Islet precursor cell (in vitro differentiated cells): ENCODE data around the gene CNKSR2.
"Not testable (repeated sequence)": the region's sequence is repeated elsewhere in the genome, so short reads cannot be mapped to it uniquely, and the experiment has no call there.

ENCODE experiments used
- DNase-seq: peaks from one replicate; pipeline ENCODE4 v3.0.0-alpha.2; 2018

The CNKSR2 gene

DNA sequence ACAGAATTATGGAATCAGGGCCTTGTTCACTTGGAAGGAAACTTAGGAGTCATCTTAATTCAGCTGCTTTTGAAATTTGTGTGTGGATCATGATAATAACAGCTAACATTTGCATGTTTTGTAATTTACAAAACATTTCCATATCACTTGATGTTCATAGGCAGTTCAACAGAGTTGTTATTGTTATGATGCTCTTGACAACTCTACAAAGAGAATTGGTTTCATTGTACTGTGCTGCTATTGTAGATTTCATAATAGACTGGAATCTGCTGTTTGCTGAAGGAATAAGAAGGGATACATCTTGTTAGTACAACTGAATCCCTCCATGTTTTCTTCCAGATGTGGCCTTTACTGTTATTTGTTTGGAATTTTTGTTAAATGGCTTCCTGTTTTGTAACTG is 83.5 kb downstream of the CNKSR2 start:
- no peak for DNase-seq

DNA sequence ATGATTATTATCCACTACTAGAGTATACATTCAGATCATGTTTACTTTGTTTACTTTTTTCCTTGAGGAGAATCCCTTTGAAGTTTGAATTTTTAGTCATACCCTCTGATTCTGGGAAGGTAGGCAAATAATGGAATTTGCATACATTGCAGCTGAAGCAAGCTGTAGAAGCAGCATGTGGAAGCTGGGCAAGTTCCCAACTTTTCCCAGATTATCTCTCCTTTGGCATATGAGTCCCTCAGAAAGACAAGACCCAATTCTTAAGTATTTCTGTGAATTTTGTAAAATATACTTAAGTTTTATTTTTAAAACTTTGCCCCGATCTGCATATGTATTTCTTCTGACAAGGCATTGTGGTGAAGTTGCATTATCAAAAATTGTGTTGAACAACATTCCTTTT is 94.9 kb downstream of the CNKSR2 start:
- no peak for DNase-seq

DNA sequence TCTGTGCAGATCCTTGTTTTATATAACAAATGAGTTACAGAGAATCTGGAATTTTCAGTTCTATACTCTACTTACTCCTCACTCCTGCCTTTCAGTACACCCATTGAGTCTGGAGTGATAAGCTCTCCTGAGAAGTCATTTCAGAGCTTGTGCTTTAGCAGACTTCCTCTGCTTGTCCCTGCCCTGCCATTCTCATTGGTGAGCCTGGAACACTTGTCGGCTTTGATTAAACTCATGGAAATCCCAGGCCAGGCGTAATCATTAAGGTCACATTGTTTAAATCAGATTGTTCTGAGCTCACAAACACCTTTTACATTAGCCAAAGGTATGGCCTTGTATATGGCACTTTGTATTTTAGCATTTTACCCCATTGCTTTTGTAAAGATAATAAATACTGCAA is 102.7 kb downstream of the CNKSR2 start:
- no peak for DNase-seq

DNA sequence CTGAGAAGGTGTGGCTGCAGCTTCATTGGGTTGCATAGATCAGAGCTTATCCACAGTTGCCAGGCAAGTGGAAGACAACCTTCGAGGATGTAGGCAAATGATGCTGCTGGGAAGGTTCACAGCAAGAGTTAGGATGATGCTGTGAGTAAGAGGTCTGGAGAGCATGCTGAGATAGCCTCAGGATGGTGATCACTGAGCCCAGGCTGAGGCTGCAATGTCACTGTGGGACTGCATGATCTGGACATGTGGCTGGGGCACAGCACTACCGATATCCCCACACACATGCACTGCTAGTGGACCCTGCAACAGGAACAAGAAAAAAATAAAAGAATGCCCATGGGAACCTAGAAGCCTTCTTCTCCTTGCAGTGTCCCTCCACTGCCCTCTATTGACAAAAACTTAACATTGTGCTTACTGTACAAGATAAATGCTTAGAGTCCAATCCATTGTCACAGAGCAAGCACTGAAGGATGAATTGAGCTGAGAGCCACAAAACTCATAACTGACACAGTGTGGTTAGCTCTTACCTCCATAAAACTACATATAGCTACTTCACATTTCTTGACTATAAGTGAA is 105.6 kb downstream of the CNKSR2 start:
- DNase-seq = peak; percentile 51

DNA sequence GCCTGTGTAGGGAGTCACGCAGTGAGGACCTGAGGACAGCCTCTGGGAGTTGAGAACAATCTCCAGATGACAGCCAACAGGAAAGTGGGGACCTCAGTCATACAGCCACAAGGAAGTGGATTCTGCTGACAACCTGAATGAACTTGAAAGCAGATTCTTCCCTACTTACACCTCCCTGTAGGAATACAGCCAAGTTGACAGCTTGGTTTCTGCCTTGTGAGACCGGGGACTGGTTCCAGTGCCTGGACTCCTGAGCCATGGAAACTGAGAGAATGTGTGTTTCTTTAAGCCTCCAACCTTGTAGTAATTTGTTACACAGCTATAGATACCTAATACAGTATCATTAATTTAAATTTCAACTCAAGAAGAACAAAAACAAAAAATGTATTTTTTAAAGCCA is 107.5 kb downstream of the CNKSR2 start:
- DNase-seq = no peak

DNA sequence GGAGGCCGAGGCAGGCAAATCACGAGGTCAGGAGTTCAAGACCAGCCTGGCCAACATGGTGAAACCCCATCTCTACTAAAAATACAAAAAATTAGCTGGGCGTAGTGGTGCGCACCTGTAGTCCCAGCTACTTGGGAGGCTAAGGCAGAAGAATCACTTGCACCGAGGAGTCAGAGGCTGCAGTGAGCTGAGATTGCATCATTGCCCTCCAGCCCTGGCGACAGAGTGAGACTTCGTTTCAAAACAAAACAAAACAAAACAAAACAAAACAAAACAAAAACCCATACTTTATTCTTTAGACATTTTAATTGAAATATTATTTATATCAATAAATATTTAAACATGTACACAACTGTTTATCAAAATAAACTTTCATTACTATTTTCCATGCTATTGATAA is 109.8 kb downstream of the CNKSR2 start:
- not testable (repeated sequence) for DNase-seq

DNA sequence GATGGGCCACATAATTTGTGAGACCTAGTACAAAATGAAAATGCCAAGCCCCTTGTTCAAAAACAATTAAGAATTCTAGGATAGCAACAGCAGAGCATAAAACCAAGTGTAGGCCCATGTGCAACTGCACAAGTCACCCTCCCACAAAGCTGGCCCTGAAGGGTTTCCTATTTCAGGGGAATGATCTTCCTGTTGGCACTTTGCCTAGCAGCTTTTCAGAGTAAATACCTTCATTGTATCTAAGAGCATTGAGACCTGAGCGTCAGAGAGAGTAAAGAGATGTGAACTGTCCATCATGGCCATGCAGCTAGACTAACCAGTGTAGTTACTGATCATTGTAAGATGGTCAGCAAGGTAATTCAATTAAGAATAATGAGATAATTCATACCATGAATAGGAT is 113.6 kb downstream of the CNKSR2 start:
- no peak for DNase-seq

DNA sequence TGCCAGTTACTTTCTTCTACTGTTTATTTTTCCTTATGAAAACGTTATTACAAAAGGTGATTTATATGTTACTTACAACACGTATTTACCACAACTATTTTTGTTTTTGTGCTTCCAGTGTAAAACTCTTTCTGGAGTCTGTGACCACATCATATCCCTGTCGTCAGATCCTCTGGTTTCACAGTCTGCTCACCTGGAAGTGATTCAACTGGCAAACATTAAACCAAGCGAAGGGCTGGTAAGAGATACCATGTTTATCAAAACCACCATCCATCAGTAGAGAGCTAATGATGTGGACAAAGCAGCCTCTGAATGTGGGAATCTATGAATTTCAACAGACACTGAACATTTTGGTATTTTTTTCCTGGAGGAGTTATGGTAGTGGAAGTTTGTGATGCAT is 116.1 kb downstream of the CNKSR2 start:
- no peak for DNase-seq

DNA sequence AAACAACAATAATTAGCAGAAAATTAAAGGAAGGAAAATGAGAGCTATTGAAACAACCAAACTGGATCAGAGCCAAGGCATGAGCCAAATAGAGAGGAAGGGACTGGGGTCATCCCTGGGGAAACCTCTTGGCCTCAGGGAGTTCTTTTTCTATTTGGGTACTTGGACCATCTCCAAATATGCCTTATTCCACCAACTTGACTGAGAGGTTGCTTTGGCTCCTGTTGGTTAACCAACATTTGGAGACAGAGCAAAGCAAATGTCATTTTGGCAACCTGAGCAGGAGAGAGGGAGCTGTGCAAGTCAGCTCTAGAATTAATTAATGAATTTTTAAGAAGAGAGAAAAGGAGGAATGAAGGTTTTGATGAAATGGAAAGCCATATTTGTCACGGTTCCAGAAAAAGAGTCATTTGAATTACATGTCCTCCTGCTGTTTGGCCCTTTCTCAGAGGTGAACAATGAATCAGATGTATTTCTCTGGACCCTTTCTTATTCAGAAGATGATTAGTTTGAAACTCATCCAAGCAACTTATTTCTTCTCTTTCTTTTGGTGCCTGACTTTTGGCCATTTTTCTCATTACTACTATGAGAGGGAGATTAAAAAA is 119.1 kb downstream of the CNKSR2 start:
- DNase-seq = no peak

DNA sequence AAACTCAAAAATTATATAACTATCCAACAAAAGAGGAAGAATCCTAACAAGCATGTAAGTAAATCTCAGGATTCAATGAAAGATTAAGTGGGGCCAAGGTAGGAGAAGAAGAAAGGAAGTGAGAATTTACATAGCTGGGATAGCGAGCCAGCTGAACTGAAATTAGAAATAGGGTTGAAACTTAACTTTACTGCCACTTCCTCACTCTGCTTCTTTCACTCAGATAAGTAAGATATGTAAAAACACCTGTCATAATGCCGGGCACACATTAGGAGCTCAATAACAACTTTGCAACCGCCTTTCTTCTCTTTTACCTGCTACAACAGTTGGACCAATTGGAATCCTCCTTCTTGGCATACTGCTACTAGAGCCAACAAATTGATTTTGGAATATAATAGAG is 129.4 kb downstream of the CNKSR2 start:
- no peak for DNase-seq

DNA sequence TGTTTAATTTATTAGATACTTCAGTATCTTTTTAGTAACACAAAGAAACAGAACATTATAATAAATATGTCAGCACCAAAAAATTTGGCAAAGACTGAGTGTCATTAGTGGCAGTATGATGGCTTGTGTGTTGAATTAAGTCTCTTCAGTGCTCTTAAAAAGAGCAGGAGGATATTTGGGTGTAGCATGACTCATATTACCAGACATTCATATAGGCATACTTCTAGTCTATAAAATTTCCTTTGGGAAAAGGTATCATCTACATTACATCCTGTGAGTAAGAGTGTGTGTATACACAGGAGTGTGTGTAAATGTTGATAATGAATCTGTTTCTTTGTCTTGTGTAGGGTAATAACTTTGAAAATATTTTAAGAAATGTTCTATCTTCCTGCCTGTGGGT is 135.7 kb downstream of the CNKSR2 start:
- no peak for DNase-seq

DNA sequence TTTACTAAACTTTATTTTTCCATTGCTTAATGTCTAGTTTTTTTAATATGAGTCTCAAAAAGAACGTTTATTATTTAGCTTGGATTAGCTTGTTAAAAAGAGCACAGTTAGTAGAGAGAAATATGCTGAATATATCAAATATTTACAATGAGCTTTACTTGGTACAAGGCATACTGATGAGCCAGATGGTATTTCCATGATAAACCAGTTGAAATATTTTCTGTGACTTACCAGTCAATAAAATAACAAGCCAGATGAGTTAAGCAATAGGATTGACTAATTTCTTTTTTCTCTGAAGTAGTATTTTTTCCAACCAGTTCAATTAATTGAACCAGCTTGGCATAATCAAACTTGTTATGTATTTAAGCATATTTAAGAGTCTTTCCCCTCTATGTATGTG is 149.8 kb downstream of the CNKSR2 start:
- DNase-seq = no peak

DNA sequence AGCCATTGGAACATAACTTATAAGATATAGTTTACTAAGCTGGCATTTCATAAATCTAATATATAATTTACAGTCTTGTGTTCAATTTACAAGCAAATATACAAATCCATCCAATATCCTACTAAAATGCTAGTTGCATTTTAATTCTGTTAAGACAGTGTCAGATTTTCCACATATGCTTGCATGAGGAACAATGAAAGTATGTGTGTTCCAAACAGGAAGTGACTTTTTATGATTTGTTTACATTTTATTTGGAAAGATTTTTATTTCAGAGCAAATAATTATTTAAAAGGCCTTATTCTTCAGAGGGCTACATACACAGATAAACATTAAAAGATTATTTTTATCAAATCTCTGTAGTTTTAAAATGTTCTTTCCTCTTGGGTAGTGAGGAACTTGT is 153.9 kb downstream of the CNKSR2 start:
- no peak for DNase-seq

DNA sequence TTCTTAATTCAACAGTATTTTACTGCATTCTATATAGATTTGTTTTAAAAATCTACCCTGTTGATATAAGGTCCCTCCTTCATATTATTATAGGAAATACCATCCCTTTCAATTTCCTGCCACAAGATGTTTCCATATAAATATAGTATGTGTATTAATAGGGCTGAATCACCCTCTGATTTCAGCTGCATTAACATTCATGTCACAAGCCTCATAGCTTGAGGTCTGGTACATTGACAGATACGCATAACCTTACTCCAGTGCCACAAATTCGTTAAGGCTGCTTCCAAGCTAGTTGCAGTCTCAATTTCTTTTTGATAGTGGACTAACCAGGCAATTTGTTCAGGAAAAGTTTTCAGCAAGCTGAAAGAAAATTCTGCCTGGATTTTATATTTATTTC is 155.6 kb downstream of the CNKSR2 start:
- no peak for DNase-seq

DNA sequence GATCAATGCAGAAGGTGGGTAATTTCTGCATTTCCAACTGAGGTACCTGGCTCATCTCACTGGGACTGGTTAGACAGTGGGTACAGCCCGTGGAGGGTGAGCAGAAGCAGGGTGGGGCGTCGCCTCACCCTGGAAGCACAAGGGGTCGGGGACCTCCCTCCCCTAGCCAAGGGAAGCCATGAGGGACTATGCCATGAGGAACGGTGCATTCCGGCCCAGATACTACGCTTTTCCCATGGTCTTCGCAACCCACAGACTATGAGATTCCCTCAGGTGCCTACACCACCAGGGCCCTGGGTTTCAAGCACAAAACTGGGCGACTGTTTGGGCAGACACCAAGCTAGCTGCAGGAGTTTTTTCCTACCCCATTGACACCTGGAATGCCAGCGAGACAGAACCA is 170.4 kb downstream of the CNKSR2 start:
- DNase-seq = not testable (repeated sequence)

DNA sequence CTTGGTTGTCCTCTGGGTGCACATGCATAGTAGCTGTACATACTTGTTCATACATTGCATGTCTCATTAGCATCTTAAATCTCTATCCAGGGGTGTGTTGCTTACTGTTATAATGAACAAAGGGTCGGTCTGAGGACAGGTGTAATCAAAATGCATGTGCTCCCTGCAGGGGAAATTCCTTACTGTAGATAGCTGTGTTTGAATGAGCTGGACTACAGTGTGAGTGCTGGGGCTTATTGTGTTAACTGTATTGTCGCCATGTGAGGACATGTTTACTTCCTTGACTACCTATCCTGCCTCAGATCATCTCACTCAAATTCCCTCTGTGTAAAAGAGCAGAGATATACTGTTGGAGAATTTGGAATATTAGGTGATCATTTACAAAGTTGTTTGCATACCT is 185.2 kb downstream of the CNKSR2 start:
- DNase-seq = no peak

DNA sequence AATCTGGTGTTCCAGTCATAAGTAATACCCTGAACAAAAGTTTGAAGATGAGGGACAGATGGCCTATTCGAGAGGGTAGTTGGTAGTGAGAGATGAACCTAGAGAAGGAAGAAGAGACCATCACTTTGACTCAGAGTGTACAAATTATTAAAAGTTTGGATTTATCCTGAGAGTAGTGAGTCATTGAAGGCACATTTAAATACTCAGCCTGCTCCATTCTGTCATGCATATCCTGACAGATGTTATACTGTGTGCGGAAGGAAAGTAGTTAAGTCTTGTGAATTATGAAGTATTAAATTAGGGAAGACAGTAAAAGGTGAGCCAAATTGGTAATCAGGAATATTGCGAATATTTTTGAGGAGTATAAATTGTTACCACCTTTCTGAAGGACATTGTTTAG is 190.8 kb downstream of the CNKSR2 start:
- DNase-seq = no peak

DNA sequence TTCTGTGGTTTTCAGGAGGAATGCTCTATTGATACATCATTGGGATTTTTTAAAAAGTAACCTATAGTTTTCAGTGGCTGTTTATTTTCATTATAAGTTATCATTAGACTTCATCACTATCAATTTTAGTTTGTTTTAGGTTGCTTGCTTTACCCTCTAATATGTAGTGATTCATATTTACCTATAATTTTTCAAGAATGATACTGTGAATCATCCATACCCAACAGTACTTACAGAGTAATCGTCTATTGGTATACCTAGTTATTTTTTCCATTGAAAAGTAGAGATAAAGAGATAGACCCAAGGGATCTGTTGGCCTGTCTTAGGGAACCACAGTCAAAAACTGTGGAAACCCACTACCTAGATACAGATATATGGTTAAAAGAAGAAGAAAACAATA is 200.6 kb downstream of the CNKSR2 start:
- DNase-seq = no peak

DNA sequence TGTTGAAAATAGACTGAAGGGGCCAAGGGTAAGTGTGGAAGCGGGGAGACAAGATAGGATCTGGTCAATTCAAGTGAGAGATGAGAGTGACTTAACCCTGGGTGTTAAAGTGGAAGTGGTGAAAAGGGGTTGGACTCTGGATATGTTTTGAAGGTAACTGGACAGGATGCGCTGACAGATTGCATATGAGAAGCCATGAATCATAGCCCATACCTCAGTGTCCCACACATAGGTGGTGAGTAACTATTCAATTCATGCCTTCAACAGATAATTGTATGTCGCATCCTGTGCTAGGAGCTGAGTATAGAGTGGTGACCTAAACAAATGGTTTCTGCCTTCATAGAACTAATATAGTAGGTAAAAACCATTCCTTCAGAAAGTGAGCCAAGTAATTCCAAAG is 207.3 kb downstream of the CNKSR2 start:
- no peak for DNase-seq

DNA sequence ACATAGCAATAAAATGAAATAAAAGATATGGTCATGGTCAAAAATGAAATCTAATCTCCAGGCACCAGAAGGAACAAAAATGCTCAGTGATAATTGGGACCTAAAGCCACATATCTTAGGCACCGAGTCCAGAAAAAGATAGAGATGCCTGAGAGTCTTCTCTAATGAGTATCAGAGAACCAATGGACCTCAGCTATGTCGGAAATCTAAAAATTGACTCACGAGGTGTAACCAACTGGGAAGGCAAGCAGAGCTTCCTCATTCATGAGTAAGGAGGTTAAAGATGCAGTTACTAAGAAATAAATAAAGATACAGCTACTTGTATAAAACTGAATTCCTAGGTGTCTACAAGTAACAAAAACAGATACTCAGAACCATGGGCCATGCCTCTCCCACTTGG is 211.8 kb downstream of the CNKSR2 start:
- DNase-seq = no peak

DNA sequence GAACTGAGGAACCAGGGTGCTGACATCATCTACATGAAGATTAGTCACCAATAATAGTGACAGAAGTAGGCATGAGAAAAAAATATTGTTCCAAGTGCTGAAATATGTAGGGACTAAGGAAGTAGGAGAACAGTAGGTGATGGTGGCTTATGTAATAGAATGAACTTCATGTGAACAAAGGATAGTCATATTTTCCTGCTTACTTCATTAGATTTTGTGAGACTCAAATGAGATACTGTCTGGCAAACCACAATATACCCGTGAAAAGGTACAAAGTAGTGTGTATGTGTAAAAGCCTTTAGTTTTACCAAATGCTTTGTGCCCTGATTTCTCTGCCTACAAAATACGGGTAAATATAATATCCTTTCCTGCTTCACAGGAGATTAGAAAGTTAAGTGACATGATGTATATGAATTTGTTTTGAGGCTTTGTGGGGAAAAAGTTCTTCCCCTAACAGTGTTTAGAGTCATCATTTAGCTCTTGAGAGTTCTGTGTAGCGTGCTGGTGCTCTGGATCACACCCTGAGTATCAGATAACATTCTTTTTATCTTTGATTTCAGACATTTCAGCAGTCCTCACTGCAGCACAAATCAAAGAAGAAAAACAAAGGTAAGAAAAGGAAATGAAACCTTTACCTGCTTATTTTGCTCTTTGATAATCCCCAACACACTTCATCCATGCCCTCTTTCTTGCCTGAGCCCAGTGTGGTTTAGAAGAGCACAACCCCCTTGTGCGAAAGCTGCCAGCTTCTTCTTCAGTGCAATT is 216.0 kb downstream of the CNKSR2 start:
- DNase-seq = no peak

DNA sequence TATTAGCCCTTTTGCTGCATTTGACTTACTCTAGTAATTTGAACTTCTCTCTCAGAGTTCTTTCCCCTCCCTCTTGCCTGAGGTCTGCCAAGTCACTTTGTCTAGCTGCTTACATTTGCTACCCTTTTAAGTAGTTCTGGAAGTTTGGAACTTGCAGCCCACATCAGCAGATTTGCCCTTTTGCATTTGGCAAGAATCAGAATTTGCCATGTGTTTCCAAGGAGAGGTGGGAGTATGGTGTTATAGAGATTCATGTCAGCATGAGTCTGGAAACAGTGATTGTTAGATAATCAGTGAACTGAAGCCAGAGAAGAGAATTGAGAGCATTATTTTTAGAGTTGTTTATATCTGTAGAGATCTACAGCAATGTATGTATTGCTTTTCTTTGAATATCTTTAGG is 231.8 kb downstream of the CNKSR2 start:
- DNase-seq = no peak

DNA sequence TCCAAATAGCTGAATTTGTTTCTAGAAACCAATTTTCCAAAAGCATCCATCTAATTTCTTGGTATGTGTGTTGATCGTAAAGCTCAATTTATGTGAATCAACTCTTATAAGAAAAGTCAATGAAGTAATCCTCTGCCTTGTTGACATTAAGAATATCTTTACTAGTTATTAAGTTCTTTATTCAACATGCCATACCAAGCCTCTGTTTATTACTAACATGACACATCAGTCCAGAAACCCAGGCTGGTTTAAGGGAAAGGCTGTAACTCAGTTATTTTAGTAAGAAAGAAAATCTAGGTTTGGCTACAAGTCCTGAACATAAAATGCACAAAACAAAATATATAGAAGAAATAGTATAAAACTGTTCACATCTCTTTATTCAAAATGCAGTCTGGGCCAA is 235.9 kb downstream of the CNKSR2 start:
- DNase-seq = no peak

DNA sequence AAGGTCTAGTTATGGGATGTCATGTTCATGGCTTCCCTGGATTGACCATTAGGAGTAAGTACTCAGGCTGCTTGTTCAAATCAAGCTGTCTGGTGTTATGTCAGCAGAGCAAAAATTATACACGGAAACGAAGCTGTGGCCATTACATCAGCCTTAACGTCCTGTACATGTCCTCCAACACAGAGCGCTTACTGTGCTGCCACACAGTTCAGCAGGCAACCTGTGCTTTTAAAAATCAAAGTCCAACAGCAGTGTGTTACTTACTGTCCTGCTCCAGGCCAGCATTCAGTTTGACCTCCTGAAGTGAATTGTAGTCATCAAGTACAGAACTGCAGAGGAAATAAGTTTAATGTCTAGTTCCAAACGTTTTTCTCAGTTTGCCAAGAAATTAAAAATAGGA is 237.9 kb downstream of the CNKSR2 start:
- DNase-seq = no peak

DNA sequence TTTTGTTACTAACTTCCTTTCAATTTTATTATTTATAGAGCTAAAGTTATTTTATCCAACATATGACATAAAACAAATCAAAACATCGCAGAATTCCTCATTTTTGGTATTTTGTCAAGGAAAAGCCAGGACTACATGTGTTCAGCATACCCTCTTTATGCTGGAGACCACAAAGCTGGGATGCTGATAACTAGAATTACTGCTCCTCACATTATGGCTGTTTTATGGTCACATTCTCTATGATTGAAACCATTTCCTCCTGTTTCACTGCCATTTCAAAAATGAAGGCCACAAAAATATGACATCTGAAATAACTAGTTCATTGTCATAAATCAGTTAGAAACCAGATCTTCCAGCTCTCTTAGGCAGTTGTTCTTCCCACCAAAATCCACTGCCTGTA is 242.2 kb downstream of the CNKSR2 start:
- no peak for DNase-seq
